ENCODE results near the gene FOXA1.

Gene FOXA1

GRCh38 chr14:37592482-37593408, 2.3 kb downstream of the FOXA1 start:
- H3K9me3 ChIP-seq (ENCODE audit: low read length): no peaks in the 10 kb centered on the region
- no peak overlapping the region for H3K4me3 ChIP-seq (ENCODE audit: low read depth in 1 of 2, low read length in 2 of 2)
- H3K4me1 ChIP-seq (ENCODE audit: insufficient read depth, low read length): peaks cover 10% of the 10 kb centered on the region
- H3K36me3 ChIP-seq (ENCODE audit: insufficient read depth, low read length): no peaks in the 10 kb centered on the region
- H3K27me3 ChIP-seq (ENCODE audit: control insufficient read depth in 1 of 2, insufficient read depth in 2 of 2, low read length in 2 of 2): peaks cover 83 to 93% of the 10 kb centered on the region in 2 donors
- no peak overlapping the region for H3K27ac ChIP-seq (ENCODE audit: low read depth, low read length)
- no peak overlapping the region for H3K9ac ChIP-seq (ENCODE audit: low read length)

GRCh38 chr14:37591941-37592481, 3.0 kb downstream of the FOXA1 start:
- Histone ChIP-seq H3K27ac (ENCODE audit: low read depth, low read length) (no peak overlapping the region), H3K9ac (ENCODE audit: low read length) (no peak overlapping the region), H3K36me3 (ENCODE audit: insufficient read depth, low read length) (no peaks in the 10 kb centered on the region), H3K4me1 (ENCODE audit: insufficient read depth, low read length) (peaks cover 14% of the 10 kb centered on the region), H3K27me3 (ENCODE audit: control insufficient read depth in 1 of 2, insufficient read depth in 2 of 2, low read length in 2 of 2) (peaks cover 83 to 93% of the 10 kb centered on the region in 2 donors), H3K9me3 (ENCODE audit: low read length) (peaks cover 5% of the 10 kb centered on the region), H3K4me3 (ENCODE audit: low read depth in 1 of 2, low read length in 2 of 2) (no peak overlapping the region)

GRCh38 chr14:37591311-37591940, 3.6 kb downstream of the FOXA1 start:
- Histone ChIP-seq H3K4me1 (ENCODE audit: insufficient read depth, low read length) (peaks cover 14% of the 10 kb centered on the region), H3K27me3 (ENCODE audit: control insufficient read depth in 1 of 2, insufficient read depth in 2 of 2, low read length in 2 of 2) (peaks cover 81 to 93% of the 10 kb centered on the region in 2 donors), H3K9ac (ENCODE audit: low read length) (no peak overlapping the region), H3K9me3 (ENCODE audit: low read length) (peaks cover 7% of the 10 kb centered on the region), H3K36me3 (ENCODE audit: insufficient read depth, low read length) (no peaks in the 10 kb centered on the region), H3K4me3 (ENCODE audit: low read depth in 1 of 2, low read length in 2 of 2) (no peak overlapping the region), H3K27ac (ENCODE audit: low read depth, low read length) (no peak overlapping the region)

GRCh38 chr14:37590428-37591139, 4.5 kb downstream of the FOXA1 start:
- H3K27ac ChIP-seq (ENCODE audit: low read depth, low read length): no peak overlapping the region
- H3K9ac ChIP-seq (ENCODE audit: low read length): no peak overlapping the region
- peaks cover 7% of the 10 kb centered on the region for H3K9me3 ChIP-seq (ENCODE audit: low read length)
- H3K4me3 ChIP-seq (ENCODE audit: low read depth in 1 of 2, low read length in 2 of 2): no peak overlapping the region
- H3K27me3 ChIP-seq (ENCODE audit: control insufficient read depth in 1 of 2, insufficient read depth in 2 of 2, low read length in 2 of 2): peaks cover 80 to 93% of the 10 kb centered on the region in 2 donors
- peaks cover 8% of the 10 kb centered on the region for H3K4me1 ChIP-seq (ENCODE audit: insufficient read depth, low read length)
- H3K36me3 ChIP-seq (ENCODE audit: insufficient read depth, low read length): no peaks in the 10 kb centered on the region

GRCh38 chr14:37589715-37590427, 5.2 kb downstream of the FOXA1 start:
- H3K4me3 ChIP-seq (ENCODE audit: low read depth in 1 of 2, low read length in 2 of 2): no peak overlapping the region
- H3K27ac ChIP-seq (ENCODE audit: low read depth, low read length): no peak overlapping the region
- peaks cover 7% of the 10 kb centered on the region for H3K4me1 ChIP-seq (ENCODE audit: insufficient read depth, low read length)
- no peak overlapping the region for H3K9ac ChIP-seq (ENCODE audit: low read length)
- H3K36me3 ChIP-seq (ENCODE audit: insufficient read depth, low read length): no peaks in the 10 kb centered on the region
- H3K9me3 ChIP-seq (ENCODE audit: low read length): peaks cover 7% of the 10 kb centered on the region
- peaks cover 86 to 94% of the 10 kb centered on the region in 2 donors for H3K27me3 ChIP-seq (ENCODE audit: control insufficient read depth in 1 of 2, insufficient read depth in 2 of 2, low read length in 2 of 2)

GRCh38 chr14:37588956-37589714, 5.9 kb downstream of the FOXA1 start:
- Histone ChIP-seq H3K36me3 (ENCODE audit: insufficient read depth, low read length) (no peaks in the 10 kb centered on the region), H3K27me3 (ENCODE audit: control insufficient read depth in 1 of 2, insufficient read depth in 2 of 2, low read length in 2 of 2) (peaks cover 90 to 96% of the 10 kb centered on the region in 2 donors), H3K27ac (ENCODE audit: low read depth, low read length) (no peak overlapping the region), H3K4me3 (ENCODE audit: low read depth in 1 of 2, low read length in 2 of 2) (no peak overlapping the region), H3K9me3 (ENCODE audit: low read length) (peaks cover 7% of the 10 kb centered on the region), H3K9ac (ENCODE audit: low read length) (no peak overlapping the region), H3K4me1 (ENCODE audit: insufficient read depth, low read length) (peaks cover 7% of the 10 kb centered on the region)

- Histone ChIP-seq H3K9ac (ENCODE audit: low read length) (no peak overlapping the region), H3K27me3 (ENCODE audit: control insufficient read depth in 1 of 2, insufficient read depth in 2 of 2, low read length in 2 of 2) (peaks cover 90 to 96% of the 10 kb centered on the region in 2 donors), H3K4me3 (ENCODE audit: low read depth in 1 of 2, low read length in 2 of 2) (no peak overlapping the region), H3K9me3 (ENCODE audit: low read length) (peaks cover 7% of the 10 kb centered on the region), H3K4me1 (ENCODE audit: insufficient read depth, low read length) (peaks cover 7% of the 10 kb centered on the region), H3K27ac (ENCODE audit: low read depth, low read length) (no peak overlapping the region), H3K36me3 (ENCODE audit: insufficient read depth, low read length) (no peaks in the 10 kb centered on the region)
Observed at GRCh38 chr14:37588667-37588955, 6.4 kb downstream of the FOXA1 start.

- H3K9me3 ChIP-seq (ENCODE audit: low read length): peaks cover 7% of the 10 kb centered on the region
- H3K27ac ChIP-seq (ENCODE audit: low read depth, low read length): no peak overlapping the region
- no peak overlapping the region for H3K4me3 ChIP-seq (ENCODE audit: low read depth in 1 of 2, low read length in 2 of 2)
- H3K27me3 ChIP-seq (ENCODE audit: control insufficient read depth in 1 of 2, insufficient read depth in 2 of 2, low read length in 2 of 2): peaks cover 90 to 96% of the 10 kb centered on the region in 2 donors
- no peak overlapping the region for H3K9ac ChIP-seq (ENCODE audit: low read length)
- H3K4me1 ChIP-seq (ENCODE audit: insufficient read depth, low read length): peaks cover 7% of the 10 kb centered on the region
- H3K36me3 ChIP-seq (ENCODE audit: insufficient read depth, low read length): no peaks in the 10 kb centered on the region
Observed at GRCh38 chr14:37587881-37588666, 7.0 kb downstream of the FOXA1 start.

GRCh38 chr14:37587131-37587803, 7.8 kb downstream of the FOXA1 start:
- Histone ChIP-seq H3K4me3 (ENCODE audit: low read depth in 1 of 2, low read length in 2 of 2) (no peak overlapping the region), H3K9me3 (ENCODE audit: low read length) (peaks cover 7% of the 10 kb centered on the region), H3K27me3 (ENCODE audit: control insufficient read depth in 1 of 2, insufficient read depth in 2 of 2, low read length in 2 of 2) (peaks cover 82 to 93% of the 10 kb centered on the region in 2 donors), H3K27ac (ENCODE audit: low read depth, low read length) (no peak overlapping the region), H3K36me3 (ENCODE audit: insufficient read depth, low read length) (no peaks in the 10 kb centered on the region), H3K9ac (ENCODE audit: low read length) (no peak overlapping the region), H3K4me1 (ENCODE audit: insufficient read depth, low read length) (peaks cover 7% of the 10 kb centered on the region)

Data from muscle layer of colon (tissue), 2 donors.